Liver (tissue), 9 donors: ENCODE results near the gene KCND2. TPM values are rescaled to one million over a fixed set of nuclear protein-coding genes. Genes with fewer than 3 reads are reported as not detected.

Experiments
- DNase-seq: peaks from one replicate; pipeline ENCODE4 v3.0.0-alpha.2; 2017; ENCODE audit warnings: low spot score
- H3K27ac ChIP-seq, 2 donors: one replicate each; pipeline ENCODE4 v1.7.0; 2013; ENCODE audit warnings: inconsistent platforms in 2 of 2, low read length in 2 of 2, control low read depth in 1 of 2, low read depth in 1 of 2, mild to moderate bottlenecking in 1 of 2
- H3K27me3 ChIP-seq, 4 donors: one replicate each; pipeline versions ENCODE4 v1.6.1 to v1.7.0; 2013; ENCODE audit warnings: low read length in 3 of 4, inconsistent platforms in 1 of 4, mild to moderate bottlenecking in 1 of 4, moderate library complexity in 1 of 4; ENCODE audit not compliant: control insufficient read depth in 4 of 4, insufficient read depth in 4 of 4
- H3K36me3 ChIP-seq, 4 donors: one replicate each; pipeline versions ENCODE4 v1.6.1 to v1.7.0; 2013; ENCODE audit warnings: low read length in 3 of 4, mild to moderate bottlenecking in 3 of 4, low read depth in 1 of 4, moderate library complexity in 1 of 4; ENCODE audit not compliant: control insufficient read depth in 4 of 4, insufficient read depth in 3 of 4
- H3K4me1 ChIP-seq, 4 donors: one replicate each; pipeline versions ENCODE4 v1.6.1 to v1.7.0; 2013; ENCODE audit warnings: low read length in 3 of 4, mild to moderate bottlenecking in 3 of 4, moderate library complexity in 1 of 4; ENCODE audit not compliant: control insufficient read depth in 4 of 4, insufficient read depth in 4 of 4
- H3K4me3 ChIP-seq, 3 donors: one replicate each; pipeline versions ENCODE4 v1.6.1 to v1.7.0; 2013; ENCODE audit warnings: low read length in 3 of 3, control low read depth in 1 of 3, low read depth in 1 of 3, mild to moderate bottlenecking in 1 of 3
- H3K9ac ChIP-seq, 2 donors: one replicate each; pipeline ENCODE4 v1.7.0; 2013; ENCODE audit warnings: low read length in 2 of 2, mild to moderate bottlenecking in 2 of 2, moderate library complexity in 2 of 2, control low read depth in 1 of 2, low read depth in 1 of 2
- H3K9me3 ChIP-seq, 4 donors: one replicate each; pipeline versions ENCODE4 v1.6.1 to v1.7.0; 2013; ENCODE audit warnings: low read length in 3 of 4; ENCODE audit not compliant: control insufficient read depth in 4 of 4
- ATF3 ChIP-seq: IDR thresholded peaks from 2 replicates; pipeline ENCODE4 v1.6.1; 2016; ENCODE audit warnings: antibody characterized with exemption
- CTCF ChIP-seq: fragments of 150-350 bp; IDR thresholded peaks from 2 replicates; pipeline ENCODE4 v1.5.1; 2017; ENCODE audit warnings: improper control_type of control experiment, low read depth, low read length; ENCODE audit not compliant: missing input control
- EGR1 ChIP-seq, 2 donors: IDR thresholded peaks; 2 replicates each; pipeline ENCODE4 v1.6.1; 2016 to 2018; ENCODE audit warnings: antibody characterized with exemption in 2 of 2, low read depth in 2 of 2
- FOXA1 ChIP-seq: IDR thresholded peaks from 2 replicates; pipeline ENCODE4 v1.6.1; 2016; ENCODE audit warnings: antibody characterized with exemption
- GABPA ChIP-seq, 2 donors: IDR thresholded peaks in 1 of 2; conservative IDR thresholded peaks in 1 of 2; 2 replicates each; pipeline ENCODE4 v1.6.1; 2016; ENCODE audit warnings: antibody characterized with exemption in 2 of 2, mild to moderate bottlenecking in 1 of 2, moderate library complexity in 1 of 2
- HNF4A ChIP-seq, 2 donors: conservative IDR thresholded peaks; 2 replicates each; pipeline ENCODE4 v1.6.1; 2016; ENCODE audit warnings: antibody characterized with exemption in 2 of 2, mild to moderate bottlenecking in 2 of 2
- JUND ChIP-seq, 2 donors: IDR thresholded peaks; 2 replicates each; pipeline ENCODE4 v1.6.1; 2016; ENCODE audit warnings: antibody characterized with exemption in 2 of 2
- MAX ChIP-seq: IDR thresholded peaks from 2 replicates; pipeline ENCODE4 v1.6.1; 2016; ENCODE audit warnings: antibody characterized with exemption
- RAD21 ChIP-seq, 2 donors: IDR thresholded peaks; 2 replicates each; pipeline ENCODE4 v1.6.1; 2016; ENCODE audit warnings: antibody characterized with exemption in 2 of 2, mild to moderate bottlenecking in 2 of 2
- REST ChIP-seq: IDR thresholded peaks from 2 replicates; pipeline ENCODE4 v1.6.1; 2016; ENCODE audit warnings: antibody characterized with exemption, mild to moderate bottlenecking
- RXRA ChIP-seq, 2 donors: IDR thresholded peaks; 2 replicates each; pipeline ENCODE4 v1.6.1; 2017 to 2018; ENCODE audit warnings: antibody characterized with exemption in 2 of 2, mild to moderate bottlenecking in 1 of 2
- SP1 ChIP-seq: IDR thresholded peaks from 2 replicates; pipeline ENCODE4 v1.6.1; 2018; ENCODE audit warnings: antibody characterized with exemption, mild to moderate bottlenecking
- TAF1 ChIP-seq: conservative IDR thresholded peaks from 2 replicates; pipeline ENCODE4 v1.6.1; 2016; ENCODE audit warnings: antibody characterized with exemption, mild to moderate bottlenecking
- ZBTB33 ChIP-seq: IDR thresholded peaks from 2 replicates; pipeline ENCODE4 v1.6.1; 2016; ENCODE audit warnings: antibody characterized with exemption
- WGBS: extraction: QIAGEN DNeasy Blood & Tissue Kit; methylation state at CpG from one replicate; pipeline ENCODE4 v1.1.7; 2013; 5-methylcytosine and 5-hydroxymethylcytosine counted together
- polyA plus RNA-seq, 2 donors: library from polyadenylated mRNA; stranded (reverse) in 1 of 2; unstranded in 1 of 2; fragments of 200-250 nt in 1 of 2; fragments of >200 nt in 1 of 2; fragmentation: Nextera tagmentation in 1 of 2; extraction: Ambion mirVana in 1 of 2; gene quantifications; one replicate each; pipeline versions ENCODE4 v1.2.1 to v1.2.3, GENCODE V29; 2013 to 2015
- total RNA-seq, 2 donors: library from RNA; depleted of rRNA; stranded (reverse); fragments of >200 nt; gene quantifications; one replicate each; pipeline ENCODE4 v1.2.3, GENCODE V29; 2014
- donor health status: healthy.
- donor health status: healthy.
- donor health status: healthy.
- donor health status: healthy.
- donor health status: healthy.

KCND2 gene
- total and polyA plus RNA-seq, 4 donors, result 0.02 to 0.22 (median 0.07) TPM

GRCh38 chr7:120680985-120681384 lies 408.0 kb downstream of the KCND2 start:
- Histone ChIP-seq H3K4me3 (no peak overlapping the region), H3K4me1 (no peaks in the 10 kb centered on the region), H3K27me3 (no peaks in the 10 kb centered on the region), H3K36me3 (no peaks in the 10 kb centered on the region), H3K9me3 (no peaks in the 10 kb centered on the region), H3K27ac (no peak overlapping the region), H3K9ac (no peak overlapping the region)
- TF ChIP-seq SP1, result no peak
- TF ChIP-seq HNF4A (conservative IDR thresholded peaks at IDR 0.05), result no peak
- TF ChIP-seq EGR1 (IDR thresholded peaks at IDR 0.05; ENCODE audit: low read depth in 2 of 2), result no peak
- TF ChIP-seq GABPA (IDR thresholded peaks at IDR 0.05 in 1 of 2, conservative IDR thresholded peaks at IDR 0.05 in 1 of 2), result no peak
- TF ChIP-seq CTCF, result no peak
- no peak for TF ChIP-seq RAD21 (IDR thresholded peaks at IDR 0.05)
- no peak for TF ChIP-seq ZBTB33
- no peak for TF ChIP-seq ATF3
- TF ChIP-seq JUND (IDR thresholded peaks at IDR 0.05), result no peak
- no peak for TF ChIP-seq TAF1
- TF ChIP-seq RXRA (IDR thresholded peaks at IDR 0.05), result no peak
- 97% methylated on average over 1 of the region's 1 CpG for WGBS
- DNase-seq, result no peak

GRCh38 chr7:120684463-120684862 lies 411.5 kb downstream of the KCND2 start:
- H3K27me3 ChIP-seq, result no peaks in the 10 kb centered on the region
- DNase-seq, result no peak
- WGBS, result 68% methylated on average over 6 of the region's 6 CpGs

GRCh38 chr7:120691915-120692314 lies 418.9 kb downstream of the KCND2 start:
- no peak for DNase-seq
- no peaks in the 10 kb centered on the region for H3K4me1 ChIP-seq
- no peak for TF ChIP-seq FOXA1
- no peak for TF ChIP-seq CTCF
- TF ChIP-seq REST, result no peak
- no peak for TF ChIP-seq ATF3
- TF ChIP-seq RAD21 (IDR thresholded peaks at IDR 0.05), result no peak
- no peak for TF ChIP-seq EGR1 (IDR thresholded peaks at IDR 0.05; ENCODE audit: low read depth in 2 of 2)
- TF ChIP-seq MAX, result no peak
- no peak for TF ChIP-seq ZBTB33
- TF ChIP-seq JUND (IDR thresholded peaks at IDR 0.05), result no peak
- H3K27ac ChIP-seq, result no peak overlapping the region
- H3K27me3 ChIP-seq, result no peaks in the 10 kb centered on the region
- WGBS, result 70% methylated on average over 2 of the region's 2 CpGs
- H3K9me3 ChIP-seq, result no peaks in the 10 kb centered on the region
- no peak overlapping the region for H3K4me3 ChIP-seq
- no peak overlapping the region for H3K9ac ChIP-seq
- no peaks in the 10 kb centered on the region for H3K36me3 ChIP-seq

More at GRCh38 chr7:120684463-120684862, 411.5 kb downstream of the KCND2 start:
- Histone ChIP-seq H3K4me3 (no peak overlapping the region), H3K4me1 (no peaks in the 10 kb centered on the region), H3K9me3 (no peaks in the 10 kb centered on the region), H3K36me3 (no peaks in the 10 kb centered on the region), H3K27ac (no peak overlapping the region), H3K9ac (no peak overlapping the region)
- TF ChIP-seq SP1, result no peak
